HG02678 (cell line): ENCODE data around the gene KRI1.

Source experiments
- ATAC-seq: cut with Tn5 transposase; IDR thresholded peaks from one replicate; pipeline ENCODE4 v1.9.1; 2021; ENCODE audit warnings: mild to moderate bottlenecking, moderate library complexity; ENCODE audit not compliant: unreplicated experiment

The KRI1 gene

DNA sequence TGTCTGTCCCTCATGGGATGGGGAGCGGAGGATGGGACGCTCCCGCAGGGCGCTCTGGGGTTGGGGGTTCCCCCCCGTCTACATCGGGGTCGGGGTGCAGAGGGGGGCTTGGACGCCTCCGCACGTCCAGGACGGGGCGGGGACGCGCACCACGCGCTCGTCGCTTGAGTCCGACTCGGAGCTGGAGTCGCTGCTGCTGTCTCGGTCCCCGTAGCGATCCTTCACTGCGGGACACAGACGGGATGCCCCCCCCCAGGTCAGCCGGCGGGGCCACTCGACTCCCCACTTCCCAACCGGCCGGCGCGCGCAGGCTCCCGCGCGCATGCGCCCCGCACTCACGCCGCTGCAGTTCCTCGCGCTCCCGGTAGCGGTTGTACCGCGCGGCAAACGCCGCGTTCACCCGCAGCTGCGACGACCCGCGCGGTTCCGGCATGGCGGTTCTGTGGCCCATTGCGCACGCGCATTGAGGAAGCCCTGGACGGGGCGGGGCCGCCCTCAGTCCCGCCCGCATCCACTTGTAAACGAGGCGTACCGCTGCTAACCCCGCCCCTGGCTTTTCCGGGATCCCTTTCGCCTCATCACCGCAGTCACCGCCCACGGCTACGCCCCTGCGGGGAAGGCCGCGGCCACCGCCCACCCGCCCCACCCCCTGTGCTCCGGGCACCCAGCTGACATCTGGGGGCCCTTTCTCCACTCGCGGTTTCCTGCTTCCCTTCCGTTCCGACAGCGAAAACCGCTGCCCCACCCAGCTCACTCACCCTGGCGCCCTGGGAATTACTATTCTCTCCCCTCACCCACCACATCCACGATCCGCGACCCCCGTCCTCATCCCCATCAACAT lies at the start of gene KRI1:
TSS of gene KRI1 (minus strand) at position 444 of the 841 bp plus-strand sequence. CDS start at position 433, 11 bp downstream.
- ATAC-seq = peak; percentile 53

DNA sequence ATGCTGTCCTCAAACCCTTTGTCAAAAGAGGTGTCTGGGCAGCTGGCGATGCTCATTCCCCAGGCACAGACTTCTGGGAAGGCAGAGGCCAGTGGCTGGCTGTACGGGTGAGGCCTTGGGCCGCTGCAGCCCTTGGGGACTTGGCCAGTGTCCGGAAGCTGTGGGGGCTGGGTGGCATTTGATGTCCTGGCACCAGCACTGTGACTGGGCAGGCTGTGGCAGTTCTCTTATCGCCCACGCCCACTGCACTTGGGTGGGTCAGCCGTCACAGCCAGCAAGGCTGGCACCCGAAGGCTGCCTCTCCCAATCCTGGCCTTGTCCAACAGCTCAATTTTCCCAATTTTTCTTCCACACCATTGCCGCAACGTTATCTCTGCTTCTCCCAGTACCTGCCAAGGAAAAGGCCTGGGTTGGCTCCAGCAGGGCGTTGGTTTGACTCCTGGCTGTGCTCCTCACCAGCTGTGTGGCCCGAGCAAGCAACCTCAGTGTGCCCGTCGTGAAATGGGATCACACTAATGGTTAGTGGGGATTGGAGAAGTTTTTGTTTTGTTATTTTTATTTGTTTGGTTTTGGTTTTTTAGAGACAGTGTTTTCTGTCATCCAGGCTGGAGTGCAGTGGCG lies 46.8 kb upstream of the KRI1 start:
- ATAC-seq = no peak

DNA sequence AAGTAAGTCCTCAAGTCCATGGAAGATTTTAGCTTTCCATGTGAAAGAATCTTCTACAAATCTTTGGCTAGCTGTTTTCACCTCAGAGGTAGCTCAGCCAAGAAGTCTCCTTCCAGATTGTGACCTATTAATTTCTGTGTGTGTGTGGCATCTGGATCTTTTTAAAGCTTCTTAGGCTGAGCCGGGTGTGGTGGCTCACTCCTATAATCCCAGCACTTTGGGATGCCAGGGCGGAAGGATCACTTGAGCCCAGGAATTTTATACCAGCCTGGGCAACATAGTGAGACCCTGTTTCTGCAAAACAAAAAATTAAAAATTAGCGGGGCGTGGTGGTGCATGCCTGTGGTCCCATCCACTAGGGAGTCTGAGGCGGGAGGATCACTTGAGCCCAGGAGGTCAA lies 46.1 kb upstream of the KRI1 start:
- ATAC-seq = no peak

DNA sequence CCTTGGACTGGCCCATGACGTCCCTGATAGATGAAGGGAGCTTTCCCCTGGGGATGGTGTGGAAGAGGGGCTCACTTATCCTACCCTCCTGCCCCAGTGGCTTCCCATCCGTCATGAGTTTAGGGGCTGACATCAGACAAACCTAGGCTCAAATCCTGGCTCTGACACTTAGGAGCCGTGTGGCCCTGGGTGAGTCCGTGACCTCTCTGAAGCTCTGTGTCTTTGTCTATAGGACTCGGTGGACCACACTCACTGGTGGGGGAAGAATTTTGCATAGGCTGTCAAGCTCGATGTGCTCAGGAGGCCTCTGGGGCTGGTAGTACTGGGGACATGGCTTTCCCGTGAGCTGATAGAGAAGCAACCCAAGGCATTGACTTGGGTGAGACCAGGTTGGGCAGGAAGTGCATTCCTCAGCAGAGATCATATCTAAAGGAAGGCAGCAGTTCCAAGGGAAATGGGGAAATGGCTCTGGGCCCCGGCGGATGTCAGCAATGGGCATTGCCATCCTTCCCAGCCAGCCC lies 38.7 kb upstream of the KRI1 start:
- no peak for ATAC-seq

DNA sequence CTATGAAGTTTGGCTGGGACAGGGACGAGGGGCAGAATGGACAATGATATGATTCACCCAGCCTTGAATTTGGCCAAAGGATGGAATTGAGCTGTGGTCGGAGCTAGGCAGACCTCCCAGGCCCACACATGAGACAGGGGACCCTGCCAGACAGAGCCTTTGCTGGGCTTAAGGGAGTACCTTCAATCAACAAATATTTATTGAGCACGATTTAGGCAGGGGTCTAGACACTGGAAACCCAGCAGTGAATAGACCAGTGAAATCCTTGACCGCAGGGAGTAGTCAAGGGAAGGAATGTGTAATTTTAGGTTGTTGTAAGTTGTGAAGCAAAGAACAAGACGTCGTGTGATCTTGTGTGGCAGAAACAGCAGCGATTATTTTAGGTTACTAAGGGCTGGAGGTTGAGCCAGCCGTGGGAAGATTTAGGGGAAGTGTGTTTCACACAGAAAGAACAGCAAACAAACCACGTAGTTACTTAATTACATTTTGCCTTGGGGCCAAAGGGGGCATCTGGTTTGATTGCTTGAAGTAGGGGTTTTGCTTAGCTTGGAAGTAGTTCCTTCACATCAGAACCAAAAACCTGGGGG lies 38.2 kb upstream of the KRI1 start:
- no peak for ATAC-seq

DNA sequence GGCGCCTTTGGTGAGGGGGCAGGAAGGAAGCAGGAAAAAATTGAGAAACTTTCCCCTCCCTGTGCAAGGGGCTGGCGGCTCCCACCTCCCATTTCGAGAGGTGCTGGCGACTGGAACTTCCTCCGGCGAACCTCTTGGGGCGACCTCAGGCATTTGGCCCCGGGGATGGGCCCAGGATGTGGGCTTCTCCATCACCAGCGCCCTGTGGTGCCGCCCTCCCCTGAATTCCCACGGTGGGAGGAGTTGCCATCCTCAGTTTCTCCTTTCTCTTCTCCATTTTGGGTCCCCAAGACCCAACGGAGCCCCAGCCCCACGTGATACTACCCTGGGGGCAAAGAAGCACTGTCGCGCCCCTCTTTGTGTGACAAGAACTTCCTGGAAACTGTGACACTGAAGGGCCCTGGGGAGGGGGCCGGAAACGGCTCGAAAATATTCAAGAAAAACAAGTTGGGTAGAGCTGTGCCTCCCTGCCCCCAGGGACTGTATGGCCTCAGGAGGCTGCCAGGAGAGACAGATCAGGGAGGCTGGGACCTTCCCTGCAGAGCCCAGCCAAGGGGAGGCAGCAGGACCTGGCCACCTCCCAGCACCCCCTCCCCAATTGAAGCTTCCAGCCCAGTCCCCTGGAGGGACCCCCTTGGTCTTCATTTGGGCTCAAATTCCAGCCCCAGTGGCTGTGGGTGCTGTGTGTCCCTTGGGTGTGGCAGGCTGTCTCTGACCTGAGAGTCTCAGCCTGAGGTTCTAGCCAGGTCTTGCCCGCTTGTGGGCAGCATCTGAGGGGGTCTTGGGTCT lies 37.5 kb upstream of the KRI1 start:
- ATAC-seq = peak; percentile 42

DNA sequence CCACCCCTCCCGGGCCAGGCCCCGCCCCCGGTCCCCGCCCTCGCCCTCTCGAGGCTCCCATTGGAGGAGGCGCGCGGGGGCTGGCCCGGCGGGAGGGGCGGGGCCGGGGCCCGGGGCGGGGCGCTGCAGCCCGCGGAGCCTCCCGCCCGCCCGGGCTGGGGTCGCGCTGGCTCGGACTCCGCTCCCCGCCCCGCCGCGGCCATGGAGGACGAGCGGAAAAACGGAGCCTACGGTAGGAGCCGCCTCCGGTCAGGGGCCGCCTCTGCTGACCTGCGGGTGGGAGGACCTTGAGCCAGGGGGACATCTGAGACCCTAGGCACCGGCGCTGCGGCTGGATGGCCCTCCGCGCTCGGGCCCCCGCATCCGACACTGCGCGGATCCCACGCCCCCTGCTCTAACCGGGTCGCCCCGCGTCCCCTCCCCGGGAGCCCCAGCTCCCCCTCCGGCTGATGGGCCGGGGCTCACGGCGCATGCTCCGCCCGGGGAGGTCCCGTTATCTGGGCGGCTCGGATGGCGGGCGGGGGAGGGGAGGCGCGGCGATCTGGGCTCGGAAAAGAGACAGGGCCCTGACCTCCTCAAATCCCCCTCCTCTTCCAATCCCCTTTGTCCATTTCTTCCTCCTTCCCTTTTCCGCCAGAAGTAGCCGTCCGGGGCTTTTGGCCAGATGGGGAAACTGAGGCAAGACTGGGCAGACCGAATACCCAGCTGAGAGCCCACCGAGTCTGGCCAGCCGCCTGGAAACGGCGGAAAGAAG lies 36.7 kb upstream of the KRI1 start:
- ATAC-seq = peak; percentile 73

DNA sequence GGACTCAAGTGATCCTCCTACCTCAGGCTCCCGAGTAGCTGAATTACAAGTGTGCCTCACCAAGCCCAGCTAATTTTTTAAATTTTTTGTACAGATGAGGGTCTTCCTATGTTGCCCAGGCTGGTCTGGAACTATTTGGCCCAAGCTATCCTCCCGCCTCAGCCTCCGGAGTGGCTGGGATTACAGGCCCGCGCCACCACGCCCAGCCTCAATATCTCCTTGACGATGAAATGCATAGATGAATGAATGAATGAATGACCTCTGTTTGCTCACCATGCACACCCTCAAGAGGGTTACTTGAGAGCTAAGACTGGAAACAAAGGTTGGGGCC lies 36.2 kb upstream of the KRI1 start:
- ATAC-seq = no peak

DNA sequence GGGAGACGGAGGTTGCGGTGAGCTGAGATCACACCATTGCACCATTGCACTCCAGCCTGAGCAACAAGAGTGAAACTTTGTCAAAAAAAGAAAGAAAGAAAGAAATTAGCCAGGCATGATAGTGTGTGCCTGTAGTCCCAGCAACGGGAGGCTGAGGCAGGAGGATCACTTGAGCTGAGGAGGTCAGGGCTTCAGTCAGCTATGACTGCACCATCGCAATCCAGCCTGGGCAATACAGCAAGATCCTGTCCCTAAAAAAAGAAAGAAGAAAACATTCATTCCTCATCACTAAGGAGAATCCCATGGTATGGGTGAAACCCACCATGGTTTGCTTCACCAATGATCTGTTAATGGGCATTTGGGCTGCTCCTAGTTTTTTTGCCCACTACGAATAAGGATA lies 34.3 kb upstream of the KRI1 start:
- ATAC-seq = no peak

DNA sequence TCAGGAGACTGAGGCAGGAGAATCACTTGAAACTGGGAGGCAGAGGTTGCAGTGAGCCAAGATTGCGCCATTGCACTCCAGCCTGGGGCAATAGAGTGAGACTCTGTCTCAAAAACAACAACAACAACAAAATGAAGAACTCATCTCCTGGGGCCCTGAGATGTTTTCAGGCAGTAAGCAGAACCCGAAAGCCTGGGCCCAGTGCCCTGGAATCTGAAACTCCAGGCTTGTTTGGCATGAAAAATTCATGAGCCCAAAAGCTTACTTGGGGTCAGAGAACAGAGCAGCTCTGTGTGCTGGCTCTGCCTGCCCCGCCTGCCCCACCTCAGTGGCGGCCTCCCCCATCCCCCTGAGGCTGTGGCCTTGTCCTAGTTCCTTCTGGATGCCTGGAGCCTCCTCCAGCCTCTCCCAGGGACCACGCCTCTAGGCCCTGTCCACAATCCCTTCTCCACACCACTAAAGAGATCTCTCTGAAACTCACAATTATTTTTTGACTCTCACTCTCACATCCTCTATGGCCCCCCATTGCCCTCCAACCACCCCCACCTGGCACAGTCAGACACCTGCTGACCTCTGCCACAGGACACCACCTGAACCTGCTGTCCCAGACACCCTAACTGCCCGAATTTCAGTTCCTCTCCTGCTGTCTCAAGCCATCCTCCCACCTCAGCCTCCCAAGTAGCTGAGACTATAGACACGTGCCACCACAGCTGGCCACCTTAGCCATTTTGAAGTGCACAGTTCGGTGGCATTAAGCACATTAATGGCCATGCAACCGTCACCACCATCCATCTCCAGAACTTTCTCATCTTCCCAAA lies 28.2 kb upstream of the KRI1 start:
- peak; percentile 63 for ATAC-seq

DNA sequence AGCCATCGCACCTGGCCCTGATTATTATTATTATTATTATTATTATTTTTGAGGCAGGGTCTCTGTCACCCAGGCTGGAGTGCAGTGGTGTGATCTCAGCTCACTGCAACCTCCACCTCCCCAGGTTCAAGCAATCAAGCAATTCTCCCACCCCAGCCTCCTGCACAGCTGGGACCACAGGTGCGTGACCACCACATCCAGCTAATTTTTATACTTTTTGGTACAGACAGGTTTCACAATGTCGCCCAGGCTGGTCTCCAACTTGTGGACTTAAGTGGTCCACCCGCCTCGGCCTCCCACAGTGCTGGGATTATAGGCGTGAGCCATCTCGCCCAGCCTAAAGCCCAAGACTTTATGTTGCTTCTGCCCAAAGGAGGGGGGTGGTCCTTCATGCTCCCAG lies 27.3 kb upstream of the KRI1 start:
- no peak for ATAC-seq

DNA sequence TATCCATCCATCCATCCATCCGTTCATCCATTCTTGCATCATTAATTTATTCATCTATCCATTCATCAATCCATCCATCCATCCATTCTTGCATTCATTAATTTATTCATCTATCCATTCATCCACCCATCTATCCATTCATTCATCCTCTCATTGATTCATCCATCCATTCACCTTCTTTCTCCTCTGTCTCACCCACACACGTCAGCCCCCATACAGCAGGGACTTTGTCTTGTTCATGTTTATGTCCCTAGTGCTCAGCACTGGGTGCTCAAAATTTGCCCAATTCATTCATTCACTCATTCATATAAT lies 22.0 kb upstream of the KRI1 start:
- ATAC-seq = no peak

DNA sequence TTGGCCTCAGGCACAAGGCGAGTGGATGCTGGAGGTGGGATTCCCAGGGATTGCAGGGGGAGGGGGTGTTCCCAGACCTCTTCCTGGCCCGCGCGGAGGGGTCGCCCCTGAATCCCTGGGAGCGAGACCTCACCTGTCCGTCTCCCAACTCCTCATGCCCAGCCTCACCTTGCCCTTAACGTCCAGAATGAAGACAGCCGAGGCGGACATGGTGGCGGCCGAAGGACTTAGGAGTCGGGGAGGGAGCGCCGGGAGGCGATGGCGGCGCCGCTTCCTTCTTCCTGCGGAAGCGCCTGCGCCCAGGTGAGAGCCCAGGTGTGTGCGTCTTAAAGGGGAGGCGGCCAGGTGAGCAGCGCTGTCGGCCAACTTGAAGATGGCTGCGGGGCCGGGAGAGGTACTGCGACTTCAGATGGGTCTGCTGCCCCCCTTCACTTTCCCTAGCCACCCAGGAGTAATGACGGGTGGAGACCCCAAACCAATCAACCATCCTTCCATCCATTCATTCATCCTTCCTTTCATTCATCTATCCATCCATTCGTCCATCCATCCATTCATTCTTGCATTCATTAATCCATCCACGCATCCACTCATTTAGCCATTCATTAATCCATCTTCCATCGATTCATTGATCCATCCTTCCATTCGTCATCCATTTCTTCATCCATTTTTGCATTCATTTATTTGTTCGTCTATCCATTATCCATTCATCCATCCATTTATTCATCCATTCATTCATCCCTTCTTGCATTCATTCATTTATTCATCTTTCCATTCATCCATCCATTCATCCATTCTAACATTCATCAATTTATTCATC lies 21.4 kb upstream of the KRI1 start, which contains the start of gene AP1M2:
TSS of gene AP1M2 (minus strand) at position 291 of the 817 bp plus-strand sequence. CDS start at position 210, 81 bp downstream.
- no peak for ATAC-seq

DNA sequence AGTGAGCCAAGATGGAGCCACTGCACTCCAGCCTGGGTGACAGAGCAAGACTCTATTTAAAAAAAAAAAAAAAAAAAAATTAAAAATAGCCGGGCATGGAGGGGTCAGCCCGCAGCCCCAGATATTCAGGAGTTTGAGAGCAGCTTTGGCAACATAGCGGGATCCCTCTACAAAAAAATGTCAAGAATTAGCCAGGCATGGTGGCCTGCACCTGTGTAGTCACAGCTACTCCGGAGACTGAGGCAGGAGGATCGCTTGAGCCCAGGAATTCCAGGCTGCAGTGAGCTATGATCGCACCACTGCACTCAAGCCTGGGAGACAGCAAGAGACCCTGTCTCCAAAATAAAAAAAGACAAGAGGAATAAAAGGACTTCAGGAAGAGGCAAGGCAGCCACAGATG lies 20.6 kb upstream of the KRI1 start:
- ATAC-seq = no peak

DNA sequence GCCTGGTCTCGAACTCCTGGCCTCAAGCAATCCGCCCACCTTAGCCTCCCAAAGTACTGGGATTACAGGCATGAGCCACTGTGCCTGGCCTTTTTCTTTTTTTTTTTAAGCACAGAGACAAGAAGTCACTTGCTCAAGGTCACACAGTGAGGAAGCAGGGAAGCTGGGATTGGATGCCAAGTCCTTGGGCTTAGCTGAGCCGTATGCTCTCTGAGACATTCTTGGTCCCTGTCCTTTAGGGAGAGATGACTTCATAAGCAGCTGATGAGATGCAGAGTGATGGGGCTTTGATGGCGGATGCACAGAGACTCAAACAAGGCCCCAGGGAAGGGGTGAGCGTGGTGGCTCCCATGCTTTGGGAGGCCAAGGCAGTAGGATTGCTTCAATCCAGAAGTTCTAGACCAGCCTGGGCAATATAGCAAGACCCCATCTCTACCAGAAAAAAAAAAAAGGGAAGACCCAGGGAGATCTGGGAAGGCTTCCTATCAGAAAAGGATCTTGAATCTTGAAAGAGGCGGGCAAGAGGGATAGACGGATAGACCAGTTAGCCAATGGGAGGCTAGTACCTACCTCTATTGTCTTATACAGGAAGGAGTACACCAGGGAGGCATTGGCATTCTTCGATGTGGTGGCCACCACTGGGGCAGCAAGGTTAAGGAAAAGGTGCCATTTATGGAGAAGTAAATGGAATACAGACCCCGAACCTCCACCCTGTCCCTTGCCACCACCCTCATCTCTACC lies 17.4 kb upstream of the KRI1 start:
- ATAC-seq = no peak

DNA sequence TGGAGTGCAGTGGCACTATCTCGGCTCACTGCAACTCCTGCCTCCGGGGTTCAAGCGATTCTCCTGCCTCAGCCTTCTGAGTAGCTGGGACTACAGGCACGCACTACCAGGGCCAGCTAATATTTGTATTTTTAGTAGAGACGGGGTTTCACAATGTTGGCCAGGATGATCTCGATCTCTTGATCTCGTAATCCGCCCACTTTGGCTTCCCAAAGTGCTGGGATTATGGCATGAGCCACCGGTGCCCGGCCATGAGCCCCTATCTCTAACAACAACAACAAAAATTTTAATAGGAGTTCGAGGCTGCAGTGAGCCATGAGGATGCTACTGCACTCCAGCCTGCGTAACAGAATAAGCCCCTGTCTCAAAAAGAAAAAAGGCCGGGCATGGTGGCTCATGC lies 16.3 kb upstream of the KRI1 start:
- no peak for ATAC-seq

DNA sequence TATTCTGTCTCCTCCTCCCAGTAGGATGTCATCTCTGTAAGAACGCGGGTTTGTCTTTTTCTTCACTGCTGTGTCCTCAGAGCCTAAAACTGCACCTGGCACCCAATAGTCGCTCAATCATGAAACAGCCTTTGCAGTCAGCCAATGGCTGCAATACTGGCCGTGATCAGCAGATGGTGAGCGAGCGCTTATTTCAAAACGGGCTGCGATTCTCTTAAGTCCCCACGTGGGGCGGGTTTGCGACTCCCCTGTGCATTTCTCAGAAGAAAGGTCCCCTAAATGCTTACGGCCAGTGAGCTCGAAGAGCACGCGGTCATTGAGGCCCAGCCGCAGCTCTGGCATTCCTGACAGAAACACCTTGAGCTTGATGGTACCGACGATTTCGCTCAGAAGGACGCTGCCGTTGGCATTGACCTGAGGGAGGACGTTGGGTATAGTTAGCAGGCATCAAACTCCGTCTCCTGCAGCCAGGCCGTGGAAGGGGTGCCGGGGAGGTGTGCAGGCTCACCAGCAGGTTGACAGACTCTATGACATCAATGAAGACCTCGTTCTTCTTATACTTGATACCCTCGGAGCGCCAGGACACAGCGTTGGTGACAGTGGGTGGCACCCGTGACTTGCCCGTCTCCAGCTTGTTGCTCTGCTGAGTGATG lies 15.3 kb upstream of the KRI1 start:
- no peak for ATAC-seq

DNA sequence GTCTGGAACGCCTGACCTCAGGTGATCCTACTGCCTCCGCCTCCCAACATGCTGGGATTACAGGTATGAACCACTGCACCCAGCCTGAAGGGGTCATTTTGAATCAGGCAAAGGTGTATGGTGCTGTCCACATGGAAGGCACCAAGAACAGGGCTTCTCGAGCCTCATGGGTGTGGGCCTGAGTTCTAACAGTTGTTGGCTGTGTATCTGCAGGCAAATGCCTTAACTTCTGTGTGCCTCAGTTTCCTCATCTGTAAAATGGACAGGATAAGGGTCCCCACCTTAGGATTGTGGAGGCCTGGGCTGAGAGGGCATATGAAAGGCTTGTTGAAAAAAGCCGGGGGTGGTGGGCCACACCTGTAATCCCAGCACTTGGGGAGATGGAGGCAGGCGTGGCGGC lies 12.1 kb upstream of the KRI1 start:
- no peak for ATAC-seq
